ENCODE data around the gene PRKCQ.

DNA sequence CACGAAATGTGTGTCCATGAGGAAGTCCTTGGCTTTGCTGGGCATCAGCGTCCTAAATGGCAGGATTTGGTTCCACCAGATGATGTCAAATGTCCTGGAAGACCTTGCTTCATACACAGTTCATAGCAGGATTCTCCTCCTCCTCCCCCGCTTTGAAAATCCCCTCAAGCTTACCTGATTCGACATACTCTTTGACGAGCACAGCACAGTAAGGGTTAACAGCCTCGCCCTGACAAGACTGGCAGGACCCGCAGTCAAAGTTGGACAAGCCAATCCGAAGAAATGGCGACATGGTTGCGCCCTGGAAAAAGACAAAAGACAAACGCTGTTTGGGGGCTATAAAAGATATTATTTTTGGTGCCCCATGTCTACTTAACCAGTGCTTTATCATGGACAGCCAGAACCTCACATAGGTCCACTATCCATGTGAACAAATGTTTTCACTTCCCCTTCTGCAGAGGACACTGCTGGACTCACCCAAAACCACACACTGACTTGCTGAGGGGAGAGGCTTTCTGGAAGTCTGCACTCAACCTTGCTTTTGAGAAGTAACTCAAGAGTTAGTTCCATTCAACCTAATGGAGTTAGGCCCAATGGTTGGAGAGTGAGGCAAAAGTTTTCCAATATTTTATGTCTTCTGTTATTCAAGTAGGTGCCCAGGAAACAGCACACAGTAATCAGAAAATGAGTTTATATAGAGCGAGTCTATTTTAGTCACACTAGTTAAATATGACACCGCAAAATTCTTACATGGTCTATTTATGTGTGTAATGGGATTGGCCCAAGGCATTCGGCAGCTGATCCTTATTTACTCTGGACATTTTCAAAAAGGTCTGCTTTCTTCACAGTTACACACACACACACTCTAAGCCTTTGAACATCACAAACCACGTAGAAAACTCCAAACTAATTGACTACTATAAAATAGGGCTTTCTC, 65.0 kb downstream of the PRKCQ start:
- TF ChIP-seq, protein P1, sequence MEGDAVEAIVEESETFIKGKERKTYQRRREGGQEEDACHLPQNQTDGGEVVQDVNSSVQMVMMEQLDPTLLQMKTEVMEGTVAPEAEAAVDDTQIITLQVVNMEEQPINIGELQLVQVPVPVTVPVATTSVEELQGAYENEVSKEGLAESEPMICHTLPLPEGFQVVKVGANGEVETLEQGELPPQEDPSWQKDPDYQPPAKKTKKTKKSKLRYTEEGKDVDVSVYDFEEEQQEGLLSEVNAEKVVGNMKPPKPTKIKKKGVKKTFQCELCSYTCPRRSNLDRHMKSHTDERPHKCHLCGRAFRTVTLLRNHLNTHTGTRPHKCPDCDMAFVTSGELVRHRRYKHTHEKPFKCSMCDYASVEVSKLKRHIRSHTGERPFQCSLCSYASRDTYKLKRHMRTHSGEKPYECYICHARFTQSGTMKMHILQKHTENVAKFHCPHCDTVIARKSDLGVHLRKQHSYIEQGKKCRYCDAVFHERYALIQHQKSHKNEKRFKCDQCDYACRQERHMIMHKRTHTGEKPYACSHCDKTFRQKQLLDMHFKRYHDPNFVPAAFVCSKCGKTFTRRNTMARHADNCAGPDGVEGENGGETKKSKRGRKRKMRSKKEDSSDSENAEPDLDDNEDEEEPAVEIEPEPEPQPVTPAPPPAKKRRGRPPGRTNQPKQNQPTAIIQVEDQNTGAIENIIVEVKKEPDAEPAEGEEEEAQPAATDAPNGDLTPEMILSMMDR (IDR thresholded peaks at IDR 0.05), result no peak
- TF ChIP-seq POLR2A (IDR thresholded peaks at IDR 0.05), result no peak

Data from breast epithelium (tissue), 3 donors.